Measurements from ENCODE around the gene LGALS1. TPM values are rescaled to one million over a fixed set of nuclear protein-coding genes. Genes with fewer than 3 reads are reported as not detected.

The LGALS1 gene
- total RNA-seq, 1 experiment from 2014 or later, result 2,325 TPM

DNA sequence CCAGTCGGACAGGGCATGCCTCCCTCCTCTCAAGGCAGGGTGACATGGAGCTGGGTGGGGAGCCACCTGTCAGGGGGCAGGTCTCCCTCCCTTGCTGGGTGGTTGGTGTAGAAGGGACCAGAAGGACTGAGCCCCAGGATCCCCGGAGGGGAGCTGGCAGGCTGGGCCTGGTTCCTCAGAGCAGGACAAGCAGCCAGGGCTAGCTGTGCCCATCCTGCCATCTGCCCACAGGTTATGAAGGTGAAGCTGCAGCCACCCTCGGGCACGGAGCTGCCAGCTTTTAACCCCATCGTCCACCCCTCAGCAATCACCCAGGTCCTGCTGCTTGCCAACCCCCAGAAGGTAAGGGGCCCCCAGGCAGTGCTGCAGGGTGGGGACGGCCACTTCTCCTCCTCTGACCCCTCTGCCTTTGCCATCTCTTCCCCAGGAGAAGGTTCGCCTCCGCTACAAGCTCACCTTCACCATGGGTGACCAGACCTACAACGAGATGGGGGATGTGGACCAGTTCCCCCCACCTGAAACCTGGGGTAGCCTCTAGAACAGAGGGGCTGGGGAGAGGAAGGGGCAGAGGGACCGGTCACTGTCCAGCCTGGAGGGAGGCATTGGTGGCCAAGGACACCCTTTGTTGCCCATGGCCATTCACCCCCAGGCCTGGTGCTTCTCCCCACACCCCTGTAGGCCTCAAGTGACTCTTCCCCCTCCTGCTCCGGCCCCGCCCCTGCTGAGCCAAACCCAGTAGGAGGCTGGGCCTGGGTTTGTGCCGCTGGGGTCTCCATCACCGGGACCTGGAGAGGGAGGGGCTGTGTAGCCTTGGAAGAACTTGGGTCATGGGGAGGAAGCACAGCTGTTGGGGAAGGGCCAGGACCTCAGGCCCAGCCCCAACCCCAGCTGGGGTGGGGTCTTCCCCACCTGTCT, 43.0 kb upstream of the LGALS1 start:
- H3K27ac ChIP-seq (ENCODE audit: low read length), result no peak overlapping the region
- no peaks in the 10 kb centered on the region for H3F3A ChIP-seq (ENCODE audit: low read length, unreplicated experiment)
- H3K27me3 ChIP-seq (ENCODE audit: low read length), result no peaks in the 10 kb centered on the region
- no peaks in the 10 kb centered on the region for H3K9me2 ChIP-seq (replicated peaks; ENCODE audit: low read length)
- intact Hi-C loops (cut with micrococcal nuclease), result no loop called here
- DNase-seq (no peak), ATAC-seq (no peak)
- H3K9ac ChIP-seq (ENCODE audit: low read length), result no peak overlapping the region
- no peaks in the 10 kb centered on the region for H4K20me1 ChIP-seq (ENCODE audit: low read length)
- POLR2A ChIA-PET (ENCODE audit: unreplicated experiment), result no interaction called here
- H3K36me3 ChIP-seq (ENCODE audit: low read depth, low read length), result no peaks in the 10 kb centered on the region
- no peak overlapping the region for H2AFZ ChIP-seq (ENCODE audit: low read length)
- no peak for TF ChIP-seq EZH2phosphoT487 (IDR thresholded peaks at IDR 0.05; ENCODE audit: borderline replicate concordance, low read length)
- no peak for TF ChIP-seq EZH2 (IDR thresholded peaks at IDR 0.05; ENCODE audit: low read length, unreplicated experiment)
- TF ChIP-seq, protein P1, sequence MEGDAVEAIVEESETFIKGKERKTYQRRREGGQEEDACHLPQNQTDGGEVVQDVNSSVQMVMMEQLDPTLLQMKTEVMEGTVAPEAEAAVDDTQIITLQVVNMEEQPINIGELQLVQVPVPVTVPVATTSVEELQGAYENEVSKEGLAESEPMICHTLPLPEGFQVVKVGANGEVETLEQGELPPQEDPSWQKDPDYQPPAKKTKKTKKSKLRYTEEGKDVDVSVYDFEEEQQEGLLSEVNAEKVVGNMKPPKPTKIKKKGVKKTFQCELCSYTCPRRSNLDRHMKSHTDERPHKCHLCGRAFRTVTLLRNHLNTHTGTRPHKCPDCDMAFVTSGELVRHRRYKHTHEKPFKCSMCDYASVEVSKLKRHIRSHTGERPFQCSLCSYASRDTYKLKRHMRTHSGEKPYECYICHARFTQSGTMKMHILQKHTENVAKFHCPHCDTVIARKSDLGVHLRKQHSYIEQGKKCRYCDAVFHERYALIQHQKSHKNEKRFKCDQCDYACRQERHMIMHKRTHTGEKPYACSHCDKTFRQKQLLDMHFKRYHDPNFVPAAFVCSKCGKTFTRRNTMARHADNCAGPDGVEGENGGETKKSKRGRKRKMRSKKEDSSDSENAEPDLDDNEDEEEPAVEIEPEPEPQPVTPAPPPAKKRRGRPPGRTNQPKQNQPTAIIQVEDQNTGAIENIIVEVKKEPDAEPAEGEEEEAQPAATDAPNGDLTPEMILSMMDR (conservative IDR thresholded peaks at IDR 0.05; ENCODE audit: low read depth, low read length), result no peak
- H3K9me3 ChIP-seq (ENCODE audit: low read length), result no peaks in the 10 kb centered on the region
- no peaks in the 10 kb centered on the region for H3K79me2 ChIP-seq (ENCODE audit: low read length)
- H3K4me1 ChIP-seq (ENCODE audit: insufficient read depth, low read length), result no peaks in the 10 kb centered on the region
- H3K4me3 ChIP-seq (ENCODE audit: low read length), result no peak overlapping the region
- no peak overlapping the region for H3K4me2 ChIP-seq (ENCODE audit: low read length)
- CTCF ChIA-PET, result no interaction called here
- BruUV-seq (replicated peaks), result no TSS peak

DNA sequence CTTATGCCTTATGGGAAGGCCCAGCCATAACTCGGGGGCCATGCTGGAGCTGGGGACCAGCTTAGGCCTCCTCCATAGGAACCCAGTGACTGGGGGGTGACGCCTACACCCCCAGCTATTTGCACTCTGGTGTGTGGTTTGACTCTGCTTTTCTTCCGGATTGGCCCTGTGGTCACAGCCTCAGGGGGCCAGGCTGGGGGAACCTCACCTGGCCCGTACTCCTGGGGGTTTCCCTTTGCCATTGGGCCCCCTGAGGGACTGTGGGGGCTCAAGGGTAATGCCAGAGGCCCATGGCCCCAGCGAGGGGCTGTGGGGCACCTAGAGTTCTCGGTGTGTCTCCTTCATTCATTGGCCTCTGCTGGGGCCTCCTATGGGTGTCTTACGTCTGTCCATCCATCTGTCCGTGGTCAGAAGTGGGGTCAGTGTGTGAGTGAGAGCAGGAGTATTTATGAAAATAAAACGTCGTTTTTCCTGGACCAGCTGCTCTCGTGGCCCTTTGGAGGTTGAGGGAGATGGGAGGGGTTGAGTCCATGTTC, 42.3 kb upstream of the LGALS1 start:
- ATAC-seq, result no peak
- intact Hi-C loops (cut with micrococcal nuclease), result no loop called here

More for the DNA sequence above, 42.3 kb upstream of the LGALS1 start:
- no peak overlapping the region for H2AFZ ChIP-seq (ENCODE audit: low read length)
- H3K27ac ChIP-seq (ENCODE audit: low read length), result no peak overlapping the region
- no peak for TF ChIP-seq EZH2 (IDR thresholded peaks at IDR 0.05; ENCODE audit: low read length, unreplicated experiment)
- TF ChIP-seq, protein P1 (conservative IDR thresholded peaks at IDR 0.05; ENCODE audit: low read depth, low read length), result no peak
- TF ChIP-seq EZH2phosphoT487 (IDR thresholded peaks at IDR 0.05; ENCODE audit: borderline replicate concordance, low read length), result no peak
- H3K4me2 ChIP-seq (ENCODE audit: low read length), result no peak overlapping the region
- H3K9me2 ChIP-seq (replicated peaks; ENCODE audit: low read length), result no peaks in the 10 kb centered on the region
- no peaks in the 10 kb centered on the region for H3K9me3 ChIP-seq (ENCODE audit: low read length)
- no peak overlapping the region for H3K9ac ChIP-seq (ENCODE audit: low read length)
- H3K36me3 ChIP-seq (ENCODE audit: low read depth, low read length), result no peaks in the 10 kb centered on the region
- ChIA-PET POLR2A (ENCODE audit: unreplicated experiment) (no interaction called here), CTCF (no interaction called here)
- no peaks in the 10 kb centered on the region for H3K4me1 ChIP-seq (ENCODE audit: insufficient read depth, low read length)
- no peaks in the 10 kb centered on the region for H4K20me1 ChIP-seq (ENCODE audit: low read length)
- TSS peak; percentile 21 for BruUV-seq (replicated peaks)
- DNase-seq, result no peak
- H3K4me3 ChIP-seq (ENCODE audit: low read length), result no peak overlapping the region
- H3K27me3 ChIP-seq (ENCODE audit: low read length), result no peaks in the 10 kb centered on the region
- H3K79me2 ChIP-seq (ENCODE audit: low read length), result no peaks in the 10 kb centered on the region
- no peaks in the 10 kb centered on the region for H3F3A ChIP-seq (ENCODE audit: low read length, unreplicated experiment)
